K562 (cell line): ENCODE measurements around the gene NTSR1. TPM values are rescaled to one million over a fixed set of nuclear protein-coding genes. Genes with fewer than 3 reads are reported as not detected.

Source experiments
- ATAC-seq: fragments of 200-7000 bp; cut with Tn5 transposase; 3 replicates; pipeline ENCODE4 v1.9.1; 2020; ENCODE audit warnings: moderate library complexity
- BruUV-seq: library from RNA; stranded (reverse); fragments of 400-500 nt; replicated peaks from 2 replicates; lab custom pipeline; 2021; lab: Mats Ljungman, UMichigan
- CTCF ChIA-PET: fragments of 300-600 bp; formaldehyde crosslinking; extraction: SDS; loops from one replicate; lab custom pipeline; 2021; ENCODE audit warnings: low intra/inter-chr PET ratio; lab: Yijun Ruan, JAX
- POLR2A ChIA-PET: fragments of 300-600, 350-650 bp; sonication (Branson Sonifier 250); formaldehyde crosslinking; extraction: SDS; loops from one replicate; lab custom pipeline; 2021; ENCODE audit warnings: antibody characterized with exemption, inconsistent platforms; lab: Yijun Ruan, JAX
- DNase-seq, 4 experiments: peaks; one replicate each; pipeline versions ENCODE4 v3.0.0 to v3.0.0-alpha.2; 2011 to 2018; ENCODE audit warnings: low spot score in 3 of 4, mixed read lengths in 3 of 4; ENCODE audit errors: extremely low read depth in 1 of 4
- FAIRE-seq: peaks from 2 replicates; lab custom pipeline; 2011; peaks lifted over from hg19 to GRCh38; lab: Jason Lieb, UNC
- H2AFZ ChIP-seq: 2 replicates; pipeline ENCODE4 v1.6.0; 2011; ENCODE audit warnings: low read depth, low read length, control low read depth, inconsistent platforms
- H3K27ac ChIP-seq: fragments of 200-600 bp; 3 replicates; pipeline ENCODE4 v1.8.0; 2011; ENCODE audit warnings: low read depth, mild to moderate bottlenecking, control low read depth, inconsistent platforms, low read length, moderate library complexity, mixed read lengths; ENCODE audit errors: extremely low read depth
- H3K27me3 ChIP-seq, 2 experiments: fragments of 300-600 bp in 1 of 2; 2 replicates in 1 of 2; 3 replicates in 1 of 2; pipeline versions ENCODE4 v1.6.0 to v1.8.0; 2011; ENCODE audit warnings: inconsistent platforms in 2 of 2, low read length in 2 of 2, mild to moderate bottlenecking in 1 of 2, mixed read lengths in 1 of 2, moderate library complexity in 1 of 2; ENCODE audit not compliant: control insufficient read depth in 2 of 2, insufficient read depth in 2 of 2
- H3K36me3 ChIP-seq: fragments of 300-600 bp; 3 replicates; pipeline ENCODE4 v1.8.0; 2011; ENCODE audit warnings: mild to moderate bottlenecking, low read length, inconsistent platforms; ENCODE audit not compliant: control insufficient read depth, insufficient read depth
- H3K4me1 ChIP-seq, 2 experiments: fragments of 200-600 bp in 1 of 2; replicated peaks in 1 of 2; 2 replicates in 1 of 2; 3 replicates in 1 of 2; pipeline versions ENCODE4 v1.5.1 to v1.8.0; 2011; ENCODE audit warnings: inconsistent platforms in 2 of 2, low read length in 2 of 2, mild to moderate bottlenecking in 1 of 2, mixed read lengths in 1 of 2, moderate library complexity in 1 of 2; ENCODE audit not compliant: control insufficient read depth in 2 of 2, insufficient read depth in 2 of 2
- H3K4me2 ChIP-seq: 2 replicates; pipeline ENCODE4 v1.6.1; 2011; ENCODE audit warnings: low read length, control low read depth, inconsistent platforms, mixed read lengths; ENCODE audit not compliant: insufficient read depth
- H3K4me3 ChIP-seq: fragments of 200-600 bp; sonication (generic), shearing (Covaris generic); 2 replicates; pipeline ENCODE4 v1.5.1; 2016; ENCODE audit warnings: control low read depth, inconsistent platforms
- H3K79me2 ChIP-seq: fragments of 200-600 bp; 3 replicates; pipeline ENCODE4 v1.8.0; 2011; ENCODE audit warnings: low read length, inconsistent platforms; ENCODE audit not compliant: control insufficient read depth, insufficient read depth
- H3K9ac ChIP-seq, 2 experiments: 2 replicates each; pipeline versions ENCODE4 v1.6.0 to v1.6.1; 2011; ENCODE audit warnings: low read depth in 2 of 2, low read length in 2 of 2, control low read depth in 1 of 2, inconsistent platforms in 1 of 2, mild to moderate bottlenecking in 1 of 2, mixed read lengths in 1 of 2; ENCODE audit not compliant: insufficient read depth in 1 of 2
- H3K9me1 ChIP-seq: one replicate; pipeline ENCODE4 v1.6.0; 2011; ENCODE audit warnings: inconsistent platforms, mild to moderate bottlenecking, low read length, moderate library complexity; ENCODE audit not compliant: control insufficient read depth, insufficient read depth
- H3K9me3 ChIP-seq: replicated peaks from 2 replicates; pipeline ENCODE4 v1.5.1; 2011; ENCODE audit warnings: low read depth, low read length, inconsistent platforms; ENCODE audit not compliant: control insufficient read depth, insufficient read depth
- H4K20me1 ChIP-seq: replicated peaks from 2 replicates; pipeline ENCODE4 v1.6.1; 2011; ENCODE audit warnings: low read length, inconsistent platforms, mixed read lengths; ENCODE audit not compliant: control insufficient read depth, insufficient read depth
- CBX3 ChIP-seq, 2 experiments: IDR thresholded peaks; 1 replicate in 1 of 2; 2 replicates in 1 of 2; pipeline ENCODE4 v1.6.1; 2012; ENCODE audit warnings: inconsistent platforms in 2 of 2, low read length in 2 of 2, borderline replicate concordance in 1 of 2, control low read depth in 1 of 2
- E4F1 ChIP-seq: fragments of 250-450 bp; sonication (Bioruptor Pico); IDR thresholded peaks from 2 replicates; pipeline ENCODE4 v1.5.0; 2021; ENCODE audit warnings: mild to moderate bottlenecking, borderline replicate concordance
- RBM25 ChIP-seq: fragments of 200-400 bp; formaldehyde crosslinking; IDR thresholded peaks from 2 replicates; pipeline ENCODE4 v1.6.1; 2018; ENCODE audit warnings: low read length, low read depth, moderate library complexity; ENCODE audit not compliant: severe bottlenecking
- TRIM24 ChIP-seq, 2 experiments: fragments of 450-650 bp; IDR thresholded peaks; 2 replicates each; pipeline ENCODE4 v1.6.1; 2016
- ZBTB43 ChIP-seq: sonication (generic); formaldehyde crosslinking; IDR thresholded peaks from 2 replicates; pipeline ENCODE4 v1.8.0; 2023; ENCODE audit warnings: mild to moderate bottlenecking, missing genetic modification reagents
- WGBS: fragments of 100-300 bp; shearing (Covaris generic); methylation state at CpG from one replicate; pipeline ENCODE4 v1.1.6; 2016; ENCODE audit warnings: low coverage, mixed read lengths; ENCODE audit not compliant: insufficient coverage; ENCODE audit errors: missing lambda C conversion rate; 5-methylcytosine and 5-hydroxymethylcytosine counted together
- in situ Hi-C: fragments of 300-500 bp; cut with MboI; formaldehyde crosslinking; loops from 4 replicates; pipeline ENCODE4 v1.15.0; 2018; ENCODE audit warnings: inconsistent platforms, mixed read lengths
- intact Hi-C: fragments of 100-400 bp; cut with micrococcal nuclease; formaldehyde crosslinking; loops from 2 replicates; pipeline ENCODE4 v1.14.2; 2022
- polyA plus RNA-seq, 8 experiments: library from polyadenylated mRNA; depleted of rRNA in 4 of 8; stranded (reverse) in 5 of 8; unstranded in 3 of 8; fragments of >200 nt; fragmentation: Nextera tagmentation in 2 of 8; fragmentation: Illumina TruSeq in 1 of 8; extraction: Ambion mirVana in 2 of 8; extraction: Trizol in 1 of 8; gene quantifications; 2 replicates each; pipeline versions ENCODE4 v1.2.1 to v1.2.3, GENCODE V29; 2011 to 2014; ENCODE audit warnings: inconsistent platforms in 1 of 8, missing spikeins in 1 of 8
- total RNA-seq, 7 experiments: library from RNA; depleted of rRNA in 6 of 7; stranded (reverse); fragments of >200 nt in 6 of 7; fragmentation: Illumina TruSeq in 2 of 7; extraction: Trizol in 2 of 7; gene quantifications; 2 replicates each; pipeline versions ENCODE4 v1.2.1 to v1.2.3, GENCODE V29; 2011 to 2021; ENCODE audit warnings: low replicate concordance in 1 of 7

NTSR1 gene
- total and polyA plus RNA-seq, 9 of the 15 experiments (the other 6 are each of a cell fraction or from before 2014, with no cell fraction given): 0.04 to 0.40 (median 0.13) TPM; not detected in 3

GRCh38 chr20:62679978-62680589, 28.6 kb upstream of the NTSR1 start:
- ATAC-seq (no peak), DNase-seq (no peak), FAIRE-seq (no peak)
- ChIA-PET POLR2A (interaction anchor here (0.6 kb wide), 1 partner anchor 38 kb away, joined by 3 read pairs; the partner anchor contains the start of gene SLCO4A1), CTCF (interaction anchor here (0.7 kb wide), 1 partner anchor 9 kb away, joined by 5 read pairs; no protein-coding TSS in a partner anchor)
- no peak overlapping the region for H3K9ac ChIP-seq
- no peaks in the 10 kb centered on the region for H4K20me1 ChIP-seq
- no peak overlapping the region for H2AFZ ChIP-seq
- no peaks in the 10 kb centered on the region for H3K79me2 ChIP-seq
- in situ Hi-C loops (no loop called here), intact Hi-C loops (no loop called here)
- TF ChIP-seq ZBTB43 (CRISPR knock-in tag) (no peak), TRIM24 (IDR thresholded peaks at IDR 0.05) (no peak), CBX3 (IDR thresholded peaks at IDR 0.05; ENCODE audit: borderline replicate concordance in 1 of 2, low read length in 2 of 2) (peak in 1 of 2 experiments; percentile 75; a peak in 2 of 3 replicates), RBM25 (peak; percentile 13), E4F1 (CRISPR knock-in tag) (no peak)
- H3K9me1 ChIP-seq: no peaks in the 10 kb centered on the region
- H3K4me1 ChIP-seq: peaks cover 0 to 19% of the 10 kb centered on the region in 2 experiments; a peak in 1 of 5 replicates
- no peak overlapping the region for H3K4me2 ChIP-seq
- H3K36me3 ChIP-seq: no peaks in the 10 kb centered on the region
- 0 out of 2 replicates have a peak, but pooled peaks cover 2% of the 10 kb centered on the region for H3K9me3 ChIP-seq
- H3K27me3 ChIP-seq: peaks cover 35 to 77% of the 10 kb centered on the region in 2 experiments
- no peak overlapping the region for H3K4me3 ChIP-seq
- H3K27ac ChIP-seq: no peak overlapping the region
- BruUV-seq: no TSS peak
- 4% methylated on average over 11 of the region's 11 CpGs for WGBS
